Peyer's patch (tissue), 4 donors: ENCODE data around the gene MMAB. TPM values are rescaled to one million over a fixed set of nuclear protein-coding genes. Genes with fewer than 3 reads are reported as not detected.

Experiments used
- DNase-seq, 3 donors: peaks; one replicate each; pipeline ENCODE4 v3.0.0-alpha.2; 2017 to 2019
- H3K27ac ChIP-seq, 4 donors: fragments of 200-600 bp; sonication (generic); one replicate each; pipeline ENCODE4 v1.5.1; 2016 to 2019
- H3K27me3 ChIP-seq, 2 donors: fragments of 200-600 bp; sonication (generic); one replicate each; pipeline ENCODE4 v1.5.1; 2019
- H3K36me3 ChIP-seq, 3 donors: fragments of 200-600 bp; sonication (generic); one replicate each; pipeline ENCODE4 v1.5.1; 2016 to 2019
- H3K4me1 ChIP-seq, 4 donors: fragments of 200-600 bp; sonication (generic); one replicate each; pipeline ENCODE4 v1.5.1; 2016 to 2019
- H3K4me3 ChIP-seq, 4 donors: fragments of 200-600 bp; sonication (generic); 1 replicate in 3 of 4; 2 replicates in 1 of 4; pipeline ENCODE4 v1.5.1; 2016 to 2019; ENCODE audit warnings: mild to moderate bottlenecking in 1 of 4
- H3K9me3 ChIP-seq, 4 donors: fragments of 200-600 bp; sonication (generic); one replicate each; pipeline ENCODE4 v1.5.1; 2016 to 2019; ENCODE audit warnings: mild to moderate bottlenecking in 1 of 4
- POLR2A ChIP-seq, 2 donors: fragments of 450-650 bp; IDR thresholded peaks; one replicate each; pipeline ENCODE4 v1.5.1; 2017; ENCODE audit warnings: antibody characterized with exemption in 2 of 2, mild to moderate bottlenecking in 2 of 2, moderate library complexity in 2 of 2
- total RNA-seq, 4 donors: library from RNA; depleted of rRNA; stranded (reverse); fragments of >200 nt; gene quantifications; one replicate each; pipeline ENCODE4 v1.1.0, GENCODE V29; 2016
- TF ChIP-seq, protein P1 (sequence below), 6 experiments: fragments of 450-650 bp in 4 of 6; fragments of 200-600 bp in 2 of 6; sonication (generic) in 1 of 6; IDR thresholded peaks; one replicate each; pipeline ENCODE4 v1.5.1; 2017 to 2019; ENCODE audit warnings: antibody characterized with exemption in 6 of 6, mild to moderate bottlenecking in 3 of 6, moderate library complexity in 1 of 6

The MMAB gene
- total RNA-seq, 4 donors from 2014 or later: 30.8 to 41.4 (median 32.1) TPM

DNA sequence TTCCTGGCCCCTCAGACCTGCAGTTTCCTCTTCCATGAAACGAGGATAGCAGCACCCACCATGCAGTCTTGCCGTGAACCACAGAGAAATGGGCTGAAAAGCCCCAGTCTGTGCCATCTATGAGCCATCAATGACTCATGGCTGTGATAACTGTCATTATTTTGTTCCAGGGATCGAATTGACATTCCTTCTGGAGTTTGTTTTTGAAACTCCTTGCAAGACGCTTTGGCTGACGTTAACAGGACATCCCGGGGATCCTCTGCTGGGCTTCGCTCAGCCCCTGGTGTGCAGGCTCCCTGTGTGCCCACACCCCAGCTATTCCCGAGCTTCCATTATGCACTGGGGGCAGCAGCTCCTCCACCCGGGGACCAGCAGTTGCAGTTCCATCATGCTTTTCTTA, 33.8 kb downstream of the MMAB start:
- TF ChIP-seq, protein P1, sequence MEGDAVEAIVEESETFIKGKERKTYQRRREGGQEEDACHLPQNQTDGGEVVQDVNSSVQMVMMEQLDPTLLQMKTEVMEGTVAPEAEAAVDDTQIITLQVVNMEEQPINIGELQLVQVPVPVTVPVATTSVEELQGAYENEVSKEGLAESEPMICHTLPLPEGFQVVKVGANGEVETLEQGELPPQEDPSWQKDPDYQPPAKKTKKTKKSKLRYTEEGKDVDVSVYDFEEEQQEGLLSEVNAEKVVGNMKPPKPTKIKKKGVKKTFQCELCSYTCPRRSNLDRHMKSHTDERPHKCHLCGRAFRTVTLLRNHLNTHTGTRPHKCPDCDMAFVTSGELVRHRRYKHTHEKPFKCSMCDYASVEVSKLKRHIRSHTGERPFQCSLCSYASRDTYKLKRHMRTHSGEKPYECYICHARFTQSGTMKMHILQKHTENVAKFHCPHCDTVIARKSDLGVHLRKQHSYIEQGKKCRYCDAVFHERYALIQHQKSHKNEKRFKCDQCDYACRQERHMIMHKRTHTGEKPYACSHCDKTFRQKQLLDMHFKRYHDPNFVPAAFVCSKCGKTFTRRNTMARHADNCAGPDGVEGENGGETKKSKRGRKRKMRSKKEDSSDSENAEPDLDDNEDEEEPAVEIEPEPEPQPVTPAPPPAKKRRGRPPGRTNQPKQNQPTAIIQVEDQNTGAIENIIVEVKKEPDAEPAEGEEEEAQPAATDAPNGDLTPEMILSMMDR (IDR thresholded peaks at IDR 0.05): no peak
- TF ChIP-seq POLR2A (IDR thresholded peaks at IDR 0.05): no peak
- DNase-seq: no peak
- Histone ChIP-seq H3K36me3 (peaks cover 0 to 13% (median 0%) of the 10 kb centered on the region in 3 donors), H3K27me3 (no peaks in the 10 kb centered on the region), H3K4me3 (no peak overlapping the region), H3K27ac (no peak overlapping the region), H3K9me3 (no peaks in the 10 kb centered on the region), H3K4me1 (no peaks in the 10 kb centered on the region)

DNA sequence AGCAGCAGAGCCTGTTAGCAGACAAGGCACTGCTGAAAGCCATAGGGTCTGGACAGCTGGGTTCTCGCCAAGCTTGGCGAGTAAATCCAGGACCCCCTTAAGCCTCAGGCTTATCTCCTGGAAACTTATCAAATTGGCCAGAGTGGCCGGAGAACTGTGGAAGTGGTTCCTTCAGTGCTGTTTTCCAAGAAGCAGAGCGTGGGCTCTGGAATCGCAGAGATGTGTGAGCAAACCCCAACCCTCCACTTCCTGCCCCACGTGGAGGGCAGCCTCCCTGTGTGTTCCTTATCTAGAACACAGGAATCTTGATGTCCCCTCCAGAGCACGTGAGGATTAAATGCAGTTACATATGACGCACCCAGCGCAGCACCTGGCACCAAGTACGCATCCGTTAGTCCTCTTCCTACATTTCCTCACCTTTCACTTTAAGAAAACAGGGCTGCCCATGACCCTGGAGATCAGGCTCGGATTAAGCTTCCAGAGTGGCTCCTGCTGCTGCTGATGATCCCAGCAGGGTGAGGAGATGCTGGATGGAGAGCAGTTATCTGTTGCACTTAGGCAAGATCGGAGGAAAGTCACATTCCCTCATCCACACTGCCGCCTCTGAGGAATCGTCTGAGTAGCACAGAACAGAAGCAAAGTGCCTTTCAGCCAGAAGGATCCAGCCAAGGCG, 35.0 kb downstream of the MMAB start:
- Histone ChIP-seq H3K36me3 (peaks cover 0 to 25% (median 0%) of the 10 kb centered on the region in 3 donors), H3K9me3 (no peaks in the 10 kb centered on the region), H3K27ac (no peak overlapping the region), H3K4me1 (no peaks in the 10 kb centered on the region), H3K4me3 (no peak overlapping the region), H3K27me3 (no peaks in the 10 kb centered on the region)
- TF ChIP-seq POLR2A (IDR thresholded peaks at IDR 0.05): no peak
- TF ChIP-seq, protein P1 (IDR thresholded peaks at IDR 0.05): no peak
- no peak for DNase-seq

DNA sequence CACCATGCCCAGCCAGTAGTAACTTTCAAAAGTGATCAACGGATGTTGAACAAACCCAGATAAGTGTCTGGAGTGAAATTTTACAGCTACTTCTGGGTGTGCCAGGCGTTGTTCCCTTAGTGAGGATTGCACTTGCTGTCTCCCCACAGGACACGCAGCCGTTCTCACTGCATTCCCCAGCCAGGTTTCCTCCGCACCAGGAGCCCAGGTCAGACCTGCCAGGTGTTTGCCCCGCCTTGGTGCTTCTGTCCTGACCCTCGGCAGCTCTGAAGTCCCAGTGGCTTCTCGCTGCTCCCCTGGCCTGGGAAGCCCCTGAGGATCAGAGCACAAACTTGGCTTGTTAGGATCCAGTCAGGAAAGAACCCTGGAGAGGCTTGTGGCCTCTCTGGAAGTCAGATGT, 36.2 kb downstream of the MMAB start:
- Histone ChIP-seq H3K4me1 (no peaks in the 10 kb centered on the region), H3K36me3 (peaks cover 0 to 37% (median 0%) of the 10 kb centered on the region in 3 donors), H3K4me3 (no peak overlapping the region), H3K27me3 (no peaks in the 10 kb centered on the region), H3K27ac (no peak overlapping the region), H3K9me3 (no peaks in the 10 kb centered on the region)
- TF ChIP-seq, protein P1 (IDR thresholded peaks at IDR 0.05): no peak
- no peak for TF ChIP-seq POLR2A (IDR thresholded peaks at IDR 0.05)
- DNase-seq: no peak

DNA sequence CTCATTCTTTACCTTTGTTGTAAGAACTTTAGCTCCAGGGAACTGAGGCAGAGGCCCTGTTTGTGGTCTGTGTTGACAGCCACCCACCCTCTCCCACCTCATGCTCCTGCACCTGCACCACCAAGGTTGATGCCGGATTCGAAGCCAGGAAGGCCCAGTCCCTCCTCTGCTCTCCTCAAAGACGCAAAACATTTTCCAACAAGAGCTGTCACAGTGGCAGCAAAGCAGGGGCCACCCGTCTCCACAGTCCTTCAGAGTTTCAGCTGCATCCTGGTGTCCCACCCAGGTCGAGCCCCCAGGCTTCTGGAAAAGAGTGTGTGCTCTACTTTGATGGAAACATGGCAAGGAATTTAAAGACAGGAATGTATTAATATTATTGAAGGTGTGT, 37.4 kb downstream of the MMAB start:
- no peak for TF ChIP-seq POLR2A (IDR thresholded peaks at IDR 0.05)
- TF ChIP-seq, protein P1 (IDR thresholded peaks at IDR 0.05): no peak
- H3K27ac ChIP-seq: no peak overlapping the region
- H3K4me3 ChIP-seq: no peak overlapping the region
- no peak for DNase-seq
- H3K36me3 ChIP-seq: peaks cover 0 to 47% (median 0%) of the 10 kb centered on the region in 3 donors
- no peaks in the 10 kb centered on the region for H3K4me1 ChIP-seq
- H3K27me3 ChIP-seq: no peaks in the 10 kb centered on the region
- no peaks in the 10 kb centered on the region for H3K9me3 ChIP-seq

DNA sequence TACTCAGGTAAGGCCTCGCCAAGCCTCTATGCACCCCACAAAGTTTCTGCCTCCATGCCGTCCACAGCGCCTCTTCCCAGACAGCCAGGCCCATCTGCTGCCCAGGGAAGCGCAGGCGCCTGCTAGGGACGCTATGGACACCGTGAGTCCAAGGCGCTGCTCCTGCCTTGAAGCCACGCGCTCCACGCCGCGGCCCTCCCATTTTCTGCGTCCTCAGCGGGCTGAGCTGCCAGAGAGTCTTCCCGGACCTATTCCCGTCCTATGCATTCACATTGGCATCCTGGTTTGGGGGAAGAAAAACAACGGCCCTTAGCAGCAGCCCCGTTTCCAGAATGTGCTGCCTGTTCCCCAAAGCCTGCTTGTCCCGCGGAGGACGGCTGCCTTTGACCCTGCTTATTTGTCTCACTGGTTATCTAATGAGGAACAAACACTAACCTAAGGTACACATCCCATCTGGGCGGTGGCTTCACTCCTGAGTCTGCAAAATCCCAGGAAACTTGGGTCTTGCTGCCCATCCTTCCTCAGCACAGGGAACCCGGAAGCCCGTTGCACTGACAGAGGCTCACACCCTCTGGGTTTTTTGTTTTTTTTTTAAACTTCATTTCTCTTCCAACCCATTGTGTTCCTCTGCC, 38.0 kb downstream of the MMAB start:
- no peak for DNase-seq
- H3K4me3 ChIP-seq: no peak overlapping the region
- TF ChIP-seq, protein P1 (IDR thresholded peaks at IDR 0.05): no peak
- no peak for TF ChIP-seq POLR2A (IDR thresholded peaks at IDR 0.05)
- H3K27ac ChIP-seq: no peak overlapping the region
- H3K27me3 ChIP-seq: no peaks in the 10 kb centered on the region
- peaks cover 0 to 52% (median 0%) of the 10 kb centered on the region in 3 donors for H3K36me3 ChIP-seq
- no peaks in the 10 kb centered on the region for H3K4me1 ChIP-seq
- no peaks in the 10 kb centered on the region for H3K9me3 ChIP-seq
